NCI-H2196 (cell line): ENCODE measurements around the gene OLFM1.

Source experiments
- DNase-seq: peaks from one replicate; lab custom pipeline; 2025; ENCODE audit not compliant: unreplicated experiment; lab: John Stamatoyannopoulos, UW

Gene OLFM1

DNA sequence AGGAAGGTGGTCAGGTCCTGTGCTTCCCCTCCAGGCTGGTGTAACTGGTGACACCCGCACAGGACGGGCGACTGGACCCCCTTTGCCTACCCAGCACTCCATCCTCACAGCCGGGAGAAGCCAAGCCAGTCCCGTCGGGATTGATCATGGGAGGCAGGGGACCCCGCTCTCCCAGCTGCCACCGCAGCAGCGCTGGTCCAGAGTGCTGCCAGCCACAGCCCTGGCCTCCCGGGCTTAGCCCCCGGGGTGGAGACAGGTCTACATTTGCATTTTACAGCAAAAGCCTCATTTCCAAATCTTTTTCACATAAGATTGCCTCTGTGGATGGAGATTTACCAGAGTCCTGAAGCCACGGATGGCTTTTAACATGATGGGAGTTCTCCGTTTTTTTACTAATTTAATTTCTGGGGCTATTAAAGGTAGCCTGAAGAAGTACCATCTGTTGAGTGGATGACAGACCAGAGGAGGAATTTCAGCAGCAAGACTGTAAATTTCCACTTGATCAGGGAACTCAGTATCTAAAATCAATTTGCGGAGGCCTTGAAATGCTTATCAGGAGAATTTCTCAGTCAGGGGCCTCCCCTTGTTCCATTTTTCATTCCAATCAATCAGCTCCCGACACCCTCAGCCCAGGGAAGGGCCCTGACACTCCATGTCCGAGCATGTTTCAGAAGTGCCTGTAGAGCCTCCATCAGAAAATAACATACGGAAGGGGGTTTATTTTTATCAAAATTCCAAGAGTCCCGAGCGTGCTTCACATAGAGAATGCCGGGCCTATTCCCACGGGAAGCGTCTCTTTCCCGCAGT, 80.6 kb downstream of the OLFM1 start:
- no peak for DNase-seq

GRCh38 chr9:135169709-135170226, 82.3 kb downstream of the OLFM1 start:
- DNase-seq, result no peak

GRCh38 chr9:135170535-135170934, 83.1 kb downstream of the OLFM1 start:
- DNase-seq, result no peak
